Measurements from ENCODE around the gene GABRA6.

DNA sequence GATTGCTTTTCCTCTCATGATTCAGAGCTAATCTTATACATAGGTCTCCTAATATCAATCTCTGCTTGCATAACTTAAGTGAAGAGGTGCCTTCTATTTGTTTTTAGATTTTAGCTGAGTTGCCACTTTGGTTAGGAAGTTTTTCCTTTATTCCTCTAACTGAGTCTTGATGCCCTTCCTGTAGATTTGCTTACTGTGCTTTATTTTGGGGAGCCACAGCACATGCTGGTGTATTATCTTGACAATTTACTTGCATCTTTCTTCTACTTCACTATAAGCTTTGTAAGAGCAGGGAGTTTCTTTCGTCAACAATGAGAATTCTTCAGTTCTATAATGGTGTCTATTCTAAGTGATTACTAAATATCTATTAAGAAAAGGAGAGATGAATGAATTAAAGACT lies 54.9 kb downstream of the GABRA6 start:
- TF ChIP-seq, protein P1, sequence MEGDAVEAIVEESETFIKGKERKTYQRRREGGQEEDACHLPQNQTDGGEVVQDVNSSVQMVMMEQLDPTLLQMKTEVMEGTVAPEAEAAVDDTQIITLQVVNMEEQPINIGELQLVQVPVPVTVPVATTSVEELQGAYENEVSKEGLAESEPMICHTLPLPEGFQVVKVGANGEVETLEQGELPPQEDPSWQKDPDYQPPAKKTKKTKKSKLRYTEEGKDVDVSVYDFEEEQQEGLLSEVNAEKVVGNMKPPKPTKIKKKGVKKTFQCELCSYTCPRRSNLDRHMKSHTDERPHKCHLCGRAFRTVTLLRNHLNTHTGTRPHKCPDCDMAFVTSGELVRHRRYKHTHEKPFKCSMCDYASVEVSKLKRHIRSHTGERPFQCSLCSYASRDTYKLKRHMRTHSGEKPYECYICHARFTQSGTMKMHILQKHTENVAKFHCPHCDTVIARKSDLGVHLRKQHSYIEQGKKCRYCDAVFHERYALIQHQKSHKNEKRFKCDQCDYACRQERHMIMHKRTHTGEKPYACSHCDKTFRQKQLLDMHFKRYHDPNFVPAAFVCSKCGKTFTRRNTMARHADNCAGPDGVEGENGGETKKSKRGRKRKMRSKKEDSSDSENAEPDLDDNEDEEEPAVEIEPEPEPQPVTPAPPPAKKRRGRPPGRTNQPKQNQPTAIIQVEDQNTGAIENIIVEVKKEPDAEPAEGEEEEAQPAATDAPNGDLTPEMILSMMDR (conservative IDR thresholded peaks at IDR 0.05; ENCODE audit: low read depth in 2 of 2): no peak
- no peak for TF ChIP-seq EZH2phosphoT487 (IDR thresholded peaks at IDR 0.05; ENCODE audit: unreplicated experiment)
- no peak for TF ChIP-seq CREB1 (CRISPR knock-in tag; IDR thresholded peaks at IDR 0.05; ENCODE audit: low read depth)
- no peak for TF ChIP-seq POLR2AphosphoS5 (IDR thresholded peaks at IDR 0.05; ENCODE audit: low read depth)
- no peak for TF ChIP-seq EZH2 (IDR thresholded peaks at IDR 0.05; ENCODE audit: low read depth, unreplicated experiment)
- TF ChIP-seq ZNF331 (CRISPR knock-in tag; IDR thresholded peaks at IDR 0.05; ENCODE audit: low read depth): no peak

Data from GM23338 (cell line).